Activated CD8-positive, alpha-beta memory T cell treated with anti-CD3 and anti-CD28 coated beads for 36 hours (primary cell): Measurements from ENCODE around the gene LRRC4C. TPM values are rescaled to one million over a fixed set of nuclear protein-coding genes. Genes with fewer than 3 reads are reported as not detected.
"Not testable (repeated sequence)": the region's sequence is repeated elsewhere in the genome, so short reads cannot be mapped to it uniquely, and the experiment has no call there.

ENCODE experiments used
- CTCF ChIA-PET: fragments of 350-600 bp; sonication (Branson Sonifier 250); formaldehyde crosslinking; loops from one replicate; lab custom pipeline; 2021; ENCODE audit warnings: antibody characterized with exemption; lab: Charles Lee
- POLR2A ChIA-PET: fragments of 350-600 bp; sonication (Branson Sonifier 250); formaldehyde crosslinking; loops from one replicate; lab custom pipeline; 2021; ENCODE audit warnings: antibody characterized with exemption; lab: Charles Lee
- total RNA-seq, 2 experiments: library from RNA; stranded (reverse); gene quantifications; one replicate each; pipeline ENCODE4 v1.2.3, GENCODE V29; 2021

The LRRC4C gene
- total RNA-seq, 2 experiments from 2014 or later: not detected

GRCh38 chr11:40619654-40620053, 839.8 kb downstream of the LRRC4C start:
- CTCF ChIA-PET: no interaction called here
- POLR2A ChIA-PET: no interaction called here

- CTCF ChIA-PET: no interaction called here
Measured at GRCh38 chr11:40606800-40607199, 852.7 kb downstream of the LRRC4C start.

GRCh38 chr11:40602866-40603552, 856.4 kb downstream of the LRRC4C start:
- ChIA-PET CTCF (no interaction called here), POLR2A (no interaction called here)

More at GRCh38 chr11:40606800-40607199, 852.7 kb downstream of the LRRC4C start:
- POLR2A ChIA-PET: no interaction called here

- CTCF ChIA-PET: no interaction called here
Measured at GRCh38 chr11:40597546-40598113, 861.8 kb downstream of the LRRC4C start.

GRCh38 chr11:40573254-40573891, 886.1 kb downstream of the LRRC4C start:
- POLR2A ChIA-PET: no interaction called here
- CTCF ChIA-PET: no interaction called here

More at GRCh38 chr11:40597546-40598113, 861.8 kb downstream of the LRRC4C start:
- POLR2A ChIA-PET: no interaction called here

- POLR2A ChIA-PET: no interaction called here
- CTCF ChIA-PET: no interaction called here
Measured at GRCh38 chr11:40569947-40570531, 889.4 kb downstream of the LRRC4C start.

GRCh38 chr11:40567392-40567791, 892.1 kb downstream of the LRRC4C start:
- POLR2A ChIA-PET: no interaction called here

GRCh38 chr11:40544162-40544561, 915.3 kb downstream of the LRRC4C start:
- ChIA-PET POLR2A (no interaction called here), CTCF (no interaction called here)

More at GRCh38 chr11:40567392-40567791, 892.1 kb downstream of the LRRC4C start:
- CTCF ChIA-PET: no interaction called here

- ChIA-PET POLR2A (no interaction called here), CTCF (no interaction called here)
Measured at GRCh38 chr11:40542821-40543220, 916.6 kb downstream of the LRRC4C start.

- CTCF ChIA-PET: no interaction called here
- POLR2A ChIA-PET: no interaction called here
Measured at GRCh38 chr11:40537734-40538133, 921.7 kb downstream of the LRRC4C start.

GRCh38 chr11:40522080-40522479, 937.4 kb downstream of the LRRC4C start:
- CTCF ChIA-PET, POLR2A ChIA-PET: not testable (repeated sequence)

GRCh38 chr11:40517122-40517521, 942.3 kb downstream of the LRRC4C start:
- CTCF ChIA-PET: no interaction called here
- POLR2A ChIA-PET: no interaction called here

GRCh38 chr11:40514124-40514523, 945.3 kb downstream of the LRRC4C start:
- POLR2A ChIA-PET: no interaction called here
- CTCF ChIA-PET: no interaction called here

GRCh38 chr11:40513281-40513680, 946.2 kb downstream of the LRRC4C start:
- CTCF ChIA-PET: no interaction called here
- POLR2A ChIA-PET: no interaction called here

GRCh38 chr11:40508303-40508702, 951.1 kb downstream of the LRRC4C start:
- CTCF ChIA-PET: no interaction called here
- POLR2A ChIA-PET: no interaction called here

GRCh38 chr11:40506226-40506625, 953.2 kb downstream of the LRRC4C start:
- ChIA-PET POLR2A (no interaction called here), CTCF (no interaction called here)

GRCh38 chr11:40491341-40491740, 968.1 kb downstream of the LRRC4C start:
- ChIA-PET POLR2A (no interaction called here), CTCF (no interaction called here)

- CTCF ChIA-PET: no interaction called here
- POLR2A ChIA-PET: no interaction called here
Measured at GRCh38 chr11:40467771-40468170, 991.7 kb downstream of the LRRC4C start.

GRCh38 chr11:40445391-40445790, 1014.1 kb downstream of the LRRC4C start:
- CTCF ChIA-PET: no interaction called here
- POLR2A ChIA-PET: no interaction called here

GRCh38 chr11:40444151-40444550, 1015.3 kb downstream of the LRRC4C start:
- ChIA-PET CTCF (no interaction called here), POLR2A (no interaction called here)

- POLR2A ChIA-PET: no interaction called here
- CTCF ChIA-PET: no interaction called here
Measured at GRCh38 chr11:40435344-40435743, 1024.1 kb downstream of the LRRC4C start.
